Neural cell (in vitro differentiated cells): ENCODE results near the gene RHOT2.

ENCODE experiments used
- EP300 ChIP-seq: fragments of 450-650 bp; conservative IDR thresholded peaks from 2 replicates; pipeline ENCODE4 v1.6.1; 2014; ENCODE audit warnings: antibody characterized with exemption, mild to moderate bottlenecking, moderate library complexity; ENCODE audit not compliant: poor library complexity, severe bottlenecking
- EZH2 ChIP-seq: fragments of 200-600, 300-800 bp; shearing (Covaris generic), sonication (generic); IDR thresholded peaks from 2 replicates; pipeline ENCODE4 v1.6.1; 2014; ENCODE audit warnings: antibody characterized with exemption, low read length, borderline replicate concordance, mild to moderate bottlenecking; ENCODE audit not compliant: insufficient read depth, poor library complexity, severe bottlenecking
- POLR2AphosphoS5 ChIP-seq: IDR thresholded peaks from 2 replicates; pipeline ENCODE4 v1.6.1; 2012
- RAD21 ChIP-seq: fragments of 450-650 bp; conservative IDR thresholded peaks from 2 replicates; pipeline ENCODE4 v1.6.1; 2014; ENCODE audit warnings: antibody characterized with exemption, mild to moderate bottlenecking, moderate library complexity
- TF ChIP-seq, protein P1 (sequence below): fragments of 450-650 bp; IDR thresholded peaks from 2 replicates; pipeline ENCODE4 v1.5.1; 2014; ENCODE audit warnings: antibody characterized with exemption, mild to moderate bottlenecking, moderate library complexity; ENCODE audit not compliant: poor library complexity, severe bottlenecking
- TF ChIP-seq, protein P2 (sequence below): IDR thresholded peaks from 2 replicates; pipeline ENCODE4 v1.6.1; 2012; ENCODE audit warnings: borderline replicate concordance

DNA sequence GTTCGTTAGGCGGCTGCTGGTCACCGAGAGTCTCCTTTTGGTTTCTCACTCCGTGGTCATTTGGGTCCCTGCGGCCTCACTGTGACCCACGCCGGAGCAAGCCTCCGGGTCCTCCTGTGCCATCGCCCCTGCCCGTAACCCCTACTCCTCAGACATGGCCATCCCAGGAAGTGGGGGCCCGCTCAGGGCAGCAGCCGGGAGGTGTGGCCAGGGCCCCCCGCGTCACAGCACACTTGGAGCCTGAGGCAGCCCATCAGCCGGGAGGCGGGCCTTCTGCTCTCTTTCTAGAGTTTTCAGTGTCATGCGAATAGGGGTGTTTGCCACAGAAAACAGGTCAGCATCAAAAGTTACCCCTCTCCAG lies 45.0 kb upstream of the RHOT2 start:
- TF ChIP-seq POLR2AphosphoS5, result no peak
- TF ChIP-seq, protein P1, sequence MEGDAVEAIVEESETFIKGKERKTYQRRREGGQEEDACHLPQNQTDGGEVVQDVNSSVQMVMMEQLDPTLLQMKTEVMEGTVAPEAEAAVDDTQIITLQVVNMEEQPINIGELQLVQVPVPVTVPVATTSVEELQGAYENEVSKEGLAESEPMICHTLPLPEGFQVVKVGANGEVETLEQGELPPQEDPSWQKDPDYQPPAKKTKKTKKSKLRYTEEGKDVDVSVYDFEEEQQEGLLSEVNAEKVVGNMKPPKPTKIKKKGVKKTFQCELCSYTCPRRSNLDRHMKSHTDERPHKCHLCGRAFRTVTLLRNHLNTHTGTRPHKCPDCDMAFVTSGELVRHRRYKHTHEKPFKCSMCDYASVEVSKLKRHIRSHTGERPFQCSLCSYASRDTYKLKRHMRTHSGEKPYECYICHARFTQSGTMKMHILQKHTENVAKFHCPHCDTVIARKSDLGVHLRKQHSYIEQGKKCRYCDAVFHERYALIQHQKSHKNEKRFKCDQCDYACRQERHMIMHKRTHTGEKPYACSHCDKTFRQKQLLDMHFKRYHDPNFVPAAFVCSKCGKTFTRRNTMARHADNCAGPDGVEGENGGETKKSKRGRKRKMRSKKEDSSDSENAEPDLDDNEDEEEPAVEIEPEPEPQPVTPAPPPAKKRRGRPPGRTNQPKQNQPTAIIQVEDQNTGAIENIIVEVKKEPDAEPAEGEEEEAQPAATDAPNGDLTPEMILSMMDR, result no peak
- TF ChIP-seq EP300, result no peak
- no peak for TF ChIP-seq RAD21
- TF ChIP-seq EZH2, result no peak
- TF ChIP-seq, protein P2, sequence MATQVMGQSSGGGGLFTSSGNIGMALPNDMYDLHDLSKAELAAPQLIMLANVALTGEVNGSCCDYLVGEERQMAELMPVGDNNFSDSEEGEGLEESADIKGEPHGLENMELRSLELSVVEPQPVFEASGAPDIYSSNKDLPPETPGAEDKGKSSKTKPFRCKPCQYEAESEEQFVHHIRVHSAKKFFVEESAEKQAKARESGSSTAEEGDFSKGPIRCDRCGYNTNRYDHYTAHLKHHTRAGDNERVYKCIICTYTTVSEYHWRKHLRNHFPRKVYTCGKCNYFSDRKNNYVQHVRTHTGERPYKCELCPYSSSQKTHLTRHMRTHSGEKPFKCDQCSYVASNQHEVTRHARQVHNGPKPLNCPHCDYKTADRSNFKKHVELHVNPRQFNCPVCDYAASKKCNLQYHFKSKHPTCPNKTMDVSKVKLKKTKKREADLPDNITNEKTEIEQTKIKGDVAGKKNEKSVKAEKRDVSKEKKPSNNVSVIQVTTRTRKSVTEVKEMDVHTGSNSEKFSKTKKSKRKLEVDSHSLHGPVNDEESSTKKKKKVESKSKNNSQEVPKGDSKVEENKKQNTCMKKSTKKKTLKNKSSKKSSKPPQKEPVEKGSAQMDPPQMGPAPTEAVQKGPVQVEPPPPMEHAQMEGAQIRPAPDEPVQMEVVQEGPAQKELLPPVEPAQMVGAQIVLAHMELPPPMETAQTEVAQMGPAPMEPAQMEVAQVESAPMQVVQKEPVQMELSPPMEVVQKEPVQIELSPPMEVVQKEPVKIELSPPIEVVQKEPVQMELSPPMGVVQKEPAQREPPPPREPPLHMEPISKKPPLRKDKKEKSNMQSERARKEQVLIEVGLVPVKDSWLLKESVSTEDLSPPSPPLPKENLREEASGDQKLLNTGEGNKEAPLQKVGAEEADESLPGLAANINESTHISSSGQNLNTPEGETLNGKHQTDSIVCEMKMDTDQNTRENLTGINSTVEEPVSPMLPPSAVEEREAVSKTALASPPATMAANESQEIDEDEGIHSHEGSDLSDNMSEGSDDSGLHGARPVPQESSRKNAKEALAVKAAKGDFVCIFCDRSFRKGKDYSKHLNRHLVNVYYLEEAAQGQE, result no peak
